GM21737 (cell line): Measurements from ENCODE around the gene ADK.

Experiments used
- ATAC-seq: cut with Tn5 transposase; IDR thresholded peaks from one replicate; pipeline ENCODE4 v1.9.1; 2021; ENCODE audit warnings: mild to moderate bottlenecking, moderate library complexity; ENCODE audit not compliant: unreplicated experiment

Gene ADK

GRCh38 chr10:74704629-74705357, 553.8 kb downstream of the ADK start:
- no peak for ATAC-seq

GRCh38 chr10:74705358-74705980, 554.4 kb downstream of the ADK start:
- no peak for ATAC-seq

GRCh38 chr10:74706966-74707365, 555.9 kb downstream of the ADK start:
- no peak for ATAC-seq

GRCh38 chr10:74708246-74708645, 557.2 kb downstream of the ADK start:
- no peak for ATAC-seq

GRCh38 chr10:74718208-74718607, 567.2 kb downstream of the ADK start:
- ATAC-seq, result no peak

GRCh38 chr10:74728225-74728624, 577.2 kb downstream of the ADK start:
- ATAC-seq, result no peak

GRCh38 chr10:74730246-74730645, 579.2 kb downstream of the ADK start:
- ATAC-seq, result no peak

GRCh38 chr10:74733612-74734011, 582.6 kb downstream of the ADK start:
- no peak for ATAC-seq

- no peak for ATAC-seq
Observed at GRCh38 chr10:74736029-74736428, 585.0 kb downstream of the ADK start.

GRCh38 chr10:74738052-74738451, 587.0 kb downstream of the ADK start:
- peak; percentile 39 for ATAC-seq

GRCh38 chr10:74738542-74738941, 587.5 kb downstream of the ADK start:
- no peak for ATAC-seq

- ATAC-seq, result peak; percentile 75
Observed at GRCh38 chr10:74738985-74739567, 588.1 kb downstream of the ADK start.

- no peak for ATAC-seq
Observed at GRCh38 chr10:74743401-74743800, 592.4 kb downstream of the ADK start.

- no peak for ATAC-seq
Observed at GRCh38 chr10:74745449-74745848, 594.4 kb downstream of the ADK start.

- ATAC-seq, result no peak
Observed at GRCh38 chr10:74746813-74747212, 595.8 kb downstream of the ADK start.

GRCh38 chr10:74748468-74749031, 597.5 kb downstream of the ADK start:
- no peak for ATAC-seq

- ATAC-seq, result peak; percentile 57
Observed at GRCh38 chr10:74750848-74751274, 599.8 kb downstream of the ADK start.

GRCh38 chr10:74752371-74753040, 601.5 kb downstream of the ADK start:
- no peak for ATAC-seq

- no peak for ATAC-seq
Observed at GRCh38 chr10:74753442-74754211, 602.6 kb downstream of the ADK start.

GRCh38 chr10:74754381-74754821, 603.4 kb downstream of the ADK start:
- no peak for ATAC-seq

GRCh38 chr10:74755273-74755672, 604.3 kb downstream of the ADK start:
- no peak for ATAC-seq
